HG03571 (cell line): ENCODE measurements around the gene DHH.
"Not testable (repeated sequence)": the region's sequence is repeated elsewhere in the genome, so short reads cannot be mapped to it uniquely, and the experiment has no call there.

ENCODE experiments used
- ATAC-seq: cut with Tn5 transposase; IDR thresholded peaks from one replicate; pipeline ENCODE4 v1.9.1; 2021; ENCODE audit not compliant: unreplicated experiment

Gene DHH

DNA sequence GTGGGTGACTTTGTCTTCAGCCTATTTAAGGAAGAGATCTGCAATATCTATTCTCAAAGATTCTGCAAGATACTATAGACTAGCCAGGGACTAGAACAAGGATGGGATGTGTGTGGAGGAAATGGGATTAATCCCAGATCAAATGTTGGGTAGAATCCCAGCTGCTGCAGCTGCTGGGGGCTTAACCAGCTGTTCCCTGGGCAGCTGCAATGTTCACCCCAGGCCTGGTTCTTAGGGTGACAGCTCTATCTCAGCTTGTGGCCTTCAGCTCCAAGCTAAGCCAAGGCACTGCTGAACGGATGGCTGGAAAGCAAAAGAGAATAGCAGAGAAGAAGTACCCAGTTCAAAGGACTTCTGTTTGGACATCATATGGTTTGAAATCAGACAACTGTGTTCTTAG is 14.8 kb downstream of the DHH start:
- no peak for ATAC-seq

DNA sequence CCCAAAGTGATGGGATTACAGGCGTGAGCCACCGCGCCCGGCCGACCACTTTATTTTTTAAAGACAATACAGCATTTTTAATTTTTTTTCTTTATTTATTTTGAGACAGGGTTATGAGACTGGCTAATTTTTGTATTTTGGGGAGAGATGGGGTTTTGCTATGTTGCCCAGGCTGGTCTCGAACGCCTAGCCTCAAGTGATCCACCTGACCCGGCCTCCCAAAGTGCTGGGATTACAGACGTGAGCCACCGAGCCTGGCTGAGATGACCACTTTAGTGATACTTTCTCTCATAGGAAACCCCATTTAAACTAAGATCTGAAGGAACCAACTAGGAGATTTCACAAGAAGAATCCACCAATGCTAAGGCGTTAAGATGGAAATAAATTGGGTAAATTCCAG is 23.6 kb downstream of the DHH start:
- ATAC-seq, result no peak

DNA sequence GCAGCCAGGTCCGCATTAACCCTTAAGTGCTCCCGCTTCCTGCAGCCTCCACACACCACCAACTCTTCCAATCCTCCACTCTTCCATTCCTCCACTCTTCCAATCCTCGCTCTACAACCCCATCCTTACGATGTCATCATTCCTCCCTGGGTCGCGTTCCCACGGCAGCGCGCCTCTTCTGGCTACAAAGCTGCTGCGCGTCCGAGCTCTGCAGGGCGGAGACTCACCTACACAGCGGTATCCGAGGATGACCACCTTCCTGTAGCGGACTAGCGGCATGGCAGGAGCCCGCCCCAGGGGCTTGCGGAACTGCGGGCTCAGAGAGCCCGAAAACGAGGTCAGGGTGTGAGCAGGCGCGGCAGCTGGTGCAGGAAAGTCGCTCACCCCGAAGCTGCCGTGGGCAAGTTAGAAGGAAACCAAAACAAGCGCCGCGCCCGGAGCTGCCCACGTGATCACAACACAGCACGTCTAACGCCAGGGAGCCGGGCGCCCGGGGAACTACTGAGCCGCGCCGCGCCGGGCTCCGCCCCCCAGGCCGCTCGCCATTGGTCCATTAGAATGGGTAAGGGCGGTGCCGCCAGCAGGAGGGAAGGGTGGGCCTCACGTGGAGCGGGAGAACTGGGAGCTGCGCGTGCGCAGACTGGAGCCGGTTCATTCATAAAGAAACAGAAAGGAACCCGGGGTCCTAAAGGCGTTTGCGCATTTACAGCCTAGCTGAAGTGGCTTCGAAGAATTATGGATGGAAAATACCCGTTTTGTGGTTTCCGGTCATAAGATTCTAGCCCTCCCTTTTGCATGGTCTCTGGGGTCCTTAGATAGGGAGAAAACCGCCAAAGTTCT is 24.9 kb downstream of the DHH start, which contains the start of gene RHEBL1:
Gene RHEBL1, minus strand, starts transcription at position 473 of the 840 bp plus-strand sequence. Its CDS starts 194 bp downstream, at position 279.
- ATAC-seq, result peak; percentile 97

DNA sequence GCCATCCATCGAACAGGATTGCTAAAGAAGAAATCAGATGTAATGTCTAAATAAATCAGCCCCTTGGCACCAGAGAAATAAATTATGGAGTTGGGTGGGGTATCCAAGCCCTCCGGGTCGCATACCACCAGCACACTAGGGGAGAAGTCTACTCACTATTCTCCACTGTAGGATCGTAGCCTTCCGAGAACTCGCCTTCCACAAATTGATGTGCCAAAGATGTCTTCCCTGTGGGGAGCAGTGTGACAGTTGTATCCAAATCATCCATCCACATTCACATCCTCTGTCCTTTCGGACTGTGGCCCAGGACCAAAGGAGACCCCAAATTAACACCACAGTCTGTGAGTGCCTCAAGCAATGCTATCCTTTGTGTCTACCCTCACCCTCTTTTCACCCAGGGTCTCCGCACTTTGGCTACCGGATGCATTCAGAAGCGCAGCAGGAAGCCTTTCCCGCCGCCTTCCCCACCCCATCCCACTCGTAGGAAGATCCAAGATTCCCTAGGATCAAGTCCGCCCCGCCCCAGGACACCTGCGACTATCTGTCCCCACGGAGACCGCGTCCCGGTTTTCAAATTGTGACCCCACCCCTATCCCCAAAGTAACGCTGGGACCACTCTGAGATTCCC is 25.6 kb downstream of the DHH start:
- no peak for ATAC-seq

DNA sequence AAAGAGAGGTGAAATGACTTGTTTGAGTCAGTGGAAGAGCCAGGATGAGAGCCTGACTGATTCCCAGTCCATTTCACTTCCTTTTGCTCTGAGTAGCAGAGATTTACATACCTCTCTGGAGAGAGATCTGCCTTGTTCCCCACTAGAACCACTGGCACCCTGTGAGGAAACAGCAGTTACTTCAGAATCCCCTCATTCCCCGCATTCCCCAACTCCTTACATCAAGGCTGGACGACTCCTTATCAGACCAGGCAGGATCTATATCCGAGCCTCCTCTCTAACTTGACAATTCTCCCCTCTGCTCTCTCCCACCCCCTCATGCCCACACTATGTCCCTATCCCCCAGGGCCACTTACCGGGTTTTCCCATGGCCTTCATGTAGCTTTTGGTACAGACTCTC is 28.5 kb downstream of the DHH start:
- no peak for ATAC-seq

DNA sequence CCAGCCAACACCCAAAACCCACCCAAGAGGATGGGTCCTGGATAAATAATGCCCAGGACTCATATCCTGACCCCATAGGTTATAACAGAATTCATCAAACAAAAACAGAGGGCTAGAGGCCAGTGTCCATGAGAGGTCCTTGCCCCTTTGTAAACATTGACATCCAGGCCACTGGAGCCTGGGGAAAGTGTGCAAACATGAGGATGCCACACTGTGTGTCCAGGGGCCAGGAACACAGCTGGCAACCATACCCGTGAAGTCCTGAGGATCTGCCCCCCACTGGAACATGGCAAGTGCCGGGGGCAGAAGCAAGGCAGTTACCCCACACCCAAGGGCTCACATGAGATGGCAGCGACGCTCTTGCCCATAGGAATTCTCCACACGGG is 29.8 kb downstream of the DHH start:
- ATAC-seq, result no peak

DNA sequence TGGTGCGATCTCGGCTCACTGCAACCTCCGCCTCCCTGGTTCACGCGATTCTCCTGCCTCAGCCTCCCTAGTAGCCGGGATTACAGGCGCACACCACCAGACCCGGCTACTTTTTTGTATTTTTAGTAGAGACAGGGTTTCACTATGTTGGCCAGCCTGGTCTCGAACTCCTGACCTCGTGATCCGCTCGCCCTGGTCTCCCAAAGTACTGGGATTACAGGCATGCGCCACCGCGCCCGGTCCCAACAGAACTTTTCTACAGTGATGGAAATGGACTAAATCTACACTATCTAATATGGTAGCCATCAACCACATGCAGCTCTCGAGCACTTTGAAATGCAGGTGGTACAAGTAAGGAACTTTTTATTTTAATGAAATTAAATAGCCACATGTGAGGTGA is 32.7 kb downstream of the DHH start:
- ATAC-seq, result not testable (repeated sequence)

DNA sequence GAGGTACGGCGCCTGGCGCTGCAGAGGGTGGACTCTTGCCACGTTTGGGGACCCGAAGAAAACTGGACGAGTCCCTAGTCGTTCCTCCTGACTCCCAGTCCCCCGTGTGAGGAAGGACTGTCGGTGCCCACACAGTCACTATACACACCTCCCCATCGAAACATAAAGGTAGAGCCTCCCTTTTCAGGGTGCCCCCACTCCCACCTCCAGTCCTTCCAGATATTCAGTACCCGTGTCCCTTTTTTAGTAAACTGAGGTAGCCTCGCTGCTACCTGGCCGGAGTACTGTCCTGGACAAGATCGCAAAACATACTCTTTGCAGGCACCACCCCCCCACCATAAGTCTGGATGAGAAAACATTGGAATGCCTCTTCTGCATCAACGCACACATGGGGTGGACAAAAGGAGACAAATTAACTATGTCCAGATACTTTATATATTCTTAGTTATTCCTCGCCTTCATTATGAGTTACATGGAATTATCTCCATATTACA is 33.4 kb downstream of the DHH start:
- no peak for ATAC-seq

DNA sequence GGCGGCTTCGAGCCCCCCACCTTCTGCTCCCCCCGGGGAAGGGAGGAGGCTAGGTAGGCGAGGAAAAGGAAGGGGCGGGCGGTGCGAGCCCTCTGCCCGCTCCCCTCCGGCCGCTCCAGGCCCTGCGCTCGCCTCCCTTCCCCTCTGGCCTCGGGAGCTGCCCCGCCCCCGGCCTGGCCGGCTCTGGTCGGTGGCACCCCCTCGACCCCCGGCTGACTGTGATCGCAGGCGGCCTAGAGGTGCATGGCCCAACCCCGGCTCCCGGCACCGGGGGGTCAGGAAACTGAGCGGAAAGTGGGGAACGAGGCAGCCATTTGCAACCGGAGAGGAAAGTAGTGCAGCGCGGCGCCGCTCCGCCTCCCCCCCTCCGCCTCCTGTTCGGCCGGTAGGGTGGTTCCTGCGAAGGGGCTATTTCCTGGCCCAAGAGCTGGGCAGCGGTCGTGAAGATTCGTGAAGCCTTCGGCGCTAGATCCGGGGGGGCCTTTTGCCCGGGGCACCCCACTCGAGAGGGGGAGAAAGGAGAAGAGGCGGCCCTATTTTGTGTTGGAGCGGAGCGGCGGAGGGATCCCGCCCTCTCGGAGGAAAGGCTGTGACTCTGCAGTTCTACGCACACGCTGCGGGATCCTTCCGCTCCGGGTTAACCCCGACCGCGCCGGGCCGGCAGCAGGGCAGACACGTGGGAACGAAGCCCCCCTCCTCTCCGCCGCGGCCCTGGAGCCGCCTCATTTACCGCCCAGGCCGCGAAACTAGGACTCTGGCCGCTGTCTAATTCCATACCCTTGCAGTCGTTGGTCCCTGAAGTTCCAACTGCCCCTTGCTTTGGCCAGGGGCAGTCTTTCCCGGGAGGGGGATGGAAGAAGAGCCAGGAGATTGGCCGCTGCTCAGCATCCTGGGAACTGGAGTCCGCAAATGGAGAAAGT is 34.1 kb downstream of the DHH start, which contains the start of gene KMT2D:
Gene KMT2D, minus strand, starts transcription at position 558 of the 920 bp plus-strand sequence. CDS start 5,470 bp downstream, outside the sequence.
- ATAC-seq, result peak; percentile 45

DNA sequence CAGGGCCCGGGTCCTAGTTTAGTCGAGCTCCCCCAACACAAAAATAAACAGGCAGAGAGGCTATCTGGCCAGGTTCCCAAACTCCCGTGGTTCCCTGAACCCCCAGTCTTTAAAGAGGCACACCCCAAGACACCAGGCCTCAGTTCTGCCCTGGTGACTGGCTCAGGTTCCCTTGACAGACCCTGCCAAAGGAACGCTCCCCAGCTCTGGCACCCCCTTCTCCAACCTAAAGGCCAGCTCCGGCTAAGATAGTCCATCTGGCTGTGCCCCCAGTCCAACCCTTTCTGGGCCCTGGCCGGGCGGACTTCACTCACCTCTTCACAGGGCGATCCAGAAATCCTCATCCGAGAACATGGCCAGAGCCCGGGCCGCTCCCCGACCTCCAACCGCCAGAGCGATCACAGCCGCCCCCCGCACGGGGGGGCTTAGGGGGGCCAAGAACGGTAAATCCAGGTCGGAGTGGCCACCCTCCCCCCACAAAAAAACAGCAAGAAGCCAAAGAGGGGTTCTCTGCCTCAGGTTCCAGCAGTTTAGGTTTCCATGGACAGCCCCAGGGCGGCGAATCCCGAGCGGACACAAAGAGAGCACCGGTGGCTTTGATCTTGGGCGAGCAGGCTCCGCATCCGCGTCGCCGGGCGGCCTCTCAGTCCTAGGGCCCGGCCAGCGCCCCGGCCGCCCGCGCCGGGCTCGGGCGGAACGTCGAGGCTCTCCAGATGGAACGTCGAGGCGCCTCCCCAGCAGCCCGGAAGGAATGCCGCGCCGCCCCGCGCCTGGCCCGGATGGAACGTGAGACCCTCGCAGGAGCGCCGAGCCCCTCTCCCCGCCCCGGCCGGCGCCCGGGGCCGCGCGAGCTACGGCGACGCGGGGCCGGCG is 35.1 kb downstream of the DHH start:
- ATAC-seq, result peak; percentile 17

DNA sequence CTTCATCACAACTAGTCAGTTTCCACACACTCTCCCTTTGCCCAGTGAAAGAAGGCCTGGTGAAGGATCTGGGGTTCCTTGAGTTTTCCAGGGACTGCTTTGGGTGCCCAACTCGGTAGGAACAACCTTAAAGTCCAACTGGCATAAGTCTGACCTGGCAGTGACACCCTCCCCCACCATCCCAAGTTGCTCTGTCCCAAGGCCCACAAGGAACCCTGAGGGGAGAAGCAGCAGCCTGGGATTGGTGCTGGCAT is 35.6 kb downstream of the DHH start:
- no peak for ATAC-seq

DNA sequence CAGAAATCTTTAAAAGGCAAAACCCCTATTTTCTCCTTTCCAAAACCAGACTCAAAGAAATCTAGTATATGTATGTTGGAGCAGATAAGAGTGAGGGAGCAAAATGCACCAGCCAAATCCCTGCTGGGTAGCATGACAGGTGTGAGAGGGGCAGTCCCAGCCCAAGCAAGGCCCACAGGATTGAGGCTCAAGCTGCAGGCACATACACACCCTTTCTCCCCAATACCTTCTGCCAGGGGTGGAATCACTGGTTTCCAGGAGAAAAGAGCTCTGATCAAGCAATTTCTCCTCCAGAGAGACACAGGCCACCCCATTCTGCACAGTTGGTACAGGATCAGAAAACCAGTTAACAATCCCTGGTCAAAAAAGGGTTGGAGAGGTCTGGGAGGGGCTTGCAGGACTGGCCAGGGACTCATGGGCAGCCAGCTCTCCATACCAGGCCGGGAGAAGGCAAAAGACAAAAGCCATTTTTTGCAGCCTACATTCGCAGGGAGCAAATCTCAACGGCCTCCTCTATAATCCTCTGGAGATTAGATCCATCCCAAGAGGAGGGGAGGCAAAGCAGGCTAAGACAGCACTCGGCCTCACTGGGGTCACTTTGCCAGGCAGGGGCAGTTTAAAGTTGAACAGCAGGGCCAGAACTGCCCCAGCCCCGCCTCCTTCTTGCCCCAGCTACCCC is 36.1 kb downstream of the DHH start:
- no peak for ATAC-seq

DNA sequence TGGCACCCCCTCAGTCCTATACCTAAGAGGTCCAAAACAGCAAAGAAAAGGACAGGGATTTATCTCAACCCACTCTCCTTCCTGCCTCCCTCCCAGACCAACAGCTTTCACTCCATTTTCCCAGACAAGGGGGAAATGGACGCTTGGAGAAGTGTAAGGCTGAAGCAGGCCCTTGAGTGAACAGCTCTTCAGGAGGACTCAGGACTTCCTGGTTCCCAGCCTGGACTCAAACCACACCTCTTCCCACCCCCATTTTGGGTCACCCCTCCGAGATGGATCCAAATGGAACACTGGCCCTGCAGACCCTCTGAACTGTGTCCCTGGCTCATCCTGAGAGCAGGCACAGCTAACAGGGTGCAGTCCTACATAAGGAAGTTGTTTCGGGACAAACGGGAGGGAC is 36.7 kb downstream of the DHH start:
- no peak for ATAC-seq

DNA sequence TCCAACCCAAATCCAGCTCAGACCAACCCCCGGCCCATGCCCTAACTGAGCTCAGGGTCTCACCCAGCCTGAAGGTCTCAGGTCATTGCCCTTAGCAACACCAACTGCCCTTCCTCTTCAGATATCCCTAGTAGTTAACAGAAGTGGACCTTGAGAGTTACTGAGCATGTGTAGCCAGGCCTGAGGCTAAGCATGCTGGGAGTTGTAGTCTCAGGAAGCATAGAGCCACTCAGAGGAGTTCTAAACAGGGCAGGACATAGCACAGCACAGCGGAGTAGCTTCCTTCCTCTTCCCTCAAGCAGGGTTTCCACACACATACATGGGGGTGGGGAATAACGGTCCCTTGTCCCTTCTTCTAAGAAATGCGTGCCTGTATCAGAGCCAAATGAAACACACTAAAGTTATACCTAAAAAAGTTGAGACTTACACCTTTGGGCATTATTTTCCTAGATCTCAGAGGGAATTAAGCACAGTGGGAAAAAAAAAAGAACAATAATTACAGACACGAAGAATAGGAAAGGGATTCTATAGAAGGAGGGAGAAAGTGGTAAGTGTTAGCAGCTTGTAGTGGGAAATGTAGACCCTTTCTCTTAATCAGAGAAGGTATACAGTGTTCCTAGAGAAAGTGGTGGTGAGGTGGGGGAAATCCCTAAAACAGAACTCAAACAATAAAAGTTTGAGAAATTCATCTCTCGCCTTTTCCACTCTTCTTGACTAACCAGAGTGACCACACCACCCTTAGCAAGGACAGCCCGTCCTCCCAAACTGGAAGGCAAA is 38.4 kb downstream of the DHH start:
- peak; percentile 53 for ATAC-seq

DNA sequence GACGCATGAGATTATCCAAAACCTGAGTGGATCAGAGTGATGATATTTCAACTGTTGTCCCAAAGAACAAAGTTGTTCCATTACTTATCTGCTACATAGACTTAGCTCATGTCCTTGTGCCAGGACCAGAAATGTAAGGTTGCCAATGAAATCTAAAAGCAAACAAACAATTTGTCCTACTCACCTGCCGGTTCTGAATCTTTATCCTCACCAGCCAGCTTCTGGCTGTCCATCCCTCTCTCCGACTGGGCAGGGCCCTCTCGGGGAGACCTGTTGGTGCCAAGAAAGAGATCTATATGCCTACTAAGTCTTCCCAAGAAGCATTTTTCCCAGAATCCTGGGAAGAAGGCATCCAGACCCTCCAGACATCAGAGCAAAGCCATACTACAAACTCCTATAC is 39.5 kb downstream of the DHH start:
- ATAC-seq, result no peak

DNA sequence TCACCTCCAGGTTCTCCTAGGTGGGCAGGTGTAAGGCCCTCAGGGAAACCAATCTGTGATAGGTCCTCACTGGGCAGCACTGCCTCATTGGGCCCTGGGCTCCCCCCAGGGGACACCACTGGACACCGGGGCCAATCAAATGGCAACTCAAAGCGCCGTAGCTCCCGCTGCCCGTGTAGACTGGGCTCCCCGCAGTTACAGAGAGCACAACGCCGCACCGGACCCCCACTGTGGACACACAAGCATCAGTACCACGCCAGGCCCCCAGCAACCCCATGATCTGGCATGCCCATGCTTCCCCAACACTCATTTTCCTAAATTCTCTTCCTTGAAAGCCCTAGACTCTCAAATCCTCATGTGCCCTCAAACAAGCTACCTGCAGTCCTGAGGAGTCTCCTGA is 40.1 kb downstream of the DHH start:
- ATAC-seq, result no peak

DNA sequence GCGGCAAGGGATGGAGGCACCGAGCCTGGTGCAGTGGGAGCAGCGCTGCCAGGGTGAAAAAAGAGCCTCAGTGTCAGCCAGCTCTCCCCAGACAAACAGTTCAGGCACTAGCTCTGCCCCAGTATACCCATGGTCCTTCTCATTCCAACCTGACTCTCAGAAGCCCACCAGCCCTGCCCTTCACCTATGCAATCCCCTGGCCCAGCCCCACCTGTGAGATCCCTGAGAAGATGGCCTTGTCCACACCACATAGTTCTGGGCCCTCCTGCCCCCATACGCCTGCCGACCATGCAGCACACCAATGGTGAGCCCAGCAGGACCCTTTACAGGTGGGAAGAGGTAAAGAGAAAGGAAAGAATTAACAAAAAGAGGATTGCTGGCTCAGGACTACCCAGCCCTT is 40.5 kb downstream of the DHH start:
- no peak for ATAC-seq

DNA sequence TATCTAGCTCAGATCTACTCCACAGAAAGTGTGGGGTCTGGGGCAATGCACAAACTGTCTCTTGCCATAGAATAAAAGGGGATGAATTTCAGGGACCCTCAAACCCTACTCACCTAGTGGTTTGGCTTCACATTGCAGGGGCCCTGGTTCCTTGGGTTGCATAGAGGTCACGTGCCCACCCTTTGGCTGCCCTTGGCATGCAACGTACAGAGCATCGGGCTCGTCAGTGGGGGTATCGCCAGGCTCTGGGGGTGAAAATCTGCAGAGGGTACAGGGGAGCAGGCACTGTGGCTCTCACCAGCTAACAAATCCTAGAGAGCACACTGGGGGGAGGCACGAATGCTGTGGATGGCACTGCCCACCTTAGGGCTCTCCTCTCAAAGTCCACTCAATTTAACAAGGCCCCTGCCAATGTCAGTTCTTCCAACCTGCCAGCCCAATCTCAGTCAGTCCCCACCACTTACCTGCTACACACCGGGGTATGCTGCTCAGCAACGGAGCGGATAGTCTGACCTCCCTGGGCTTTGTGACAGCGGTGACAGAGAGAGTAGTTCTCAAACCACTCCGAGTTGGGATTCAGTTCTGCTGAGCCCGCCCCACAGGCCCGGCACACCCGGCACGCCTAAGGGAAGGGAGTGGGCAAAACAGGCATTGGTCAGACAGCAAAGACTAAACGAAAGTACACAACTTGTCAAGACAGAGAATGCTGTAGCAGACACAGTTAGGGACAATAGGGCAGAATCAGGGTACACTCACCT is 42.0 kb downstream of the DHH start:
- no peak for ATAC-seq
